Upper lobe of left lung (tissue), 4 donors: ENCODE results near the gene RGL3.

Experiments used
- CTCF ChIP-seq, 6 experiments: fragments of 450-650 bp in 4 of 6; fragments of 200-600 bp in 2 of 6; sonication (generic) in 2 of 6; IDR thresholded peaks; one replicate each; pipeline ENCODE4 v1.5.1; 2016 to 2019; ENCODE audit warnings: antibody characterized with exemption in 6 of 6
- POLR2A ChIP-seq, 4 donors: fragments of 450-650 bp; IDR thresholded peaks; one replicate each; pipeline ENCODE4 v1.5.1; 2016 to 2017; ENCODE audit warnings: antibody characterized with exemption in 4 of 4, mild to moderate bottlenecking in 2 of 4
- POLR2AphosphoS5 ChIP-seq, 2 donors: sonication (generic); formaldehyde crosslinking; IDR thresholded peaks; one replicate each; pipeline ENCODE4 v1.5.1; 2017; ENCODE audit warnings: antibody characterized with exemption in 2 of 2

GRCh38 chr19:11437955-11438354, 18.8 kb upstream of the RGL3 start:
- no peak for TF ChIP-seq CTCF (IDR thresholded peaks at IDR 0.05)
- no peak for TF ChIP-seq POLR2AphosphoS5 (IDR thresholded peaks at IDR 0.05)
- no peak for TF ChIP-seq POLR2A (IDR thresholded peaks at IDR 0.05)
